Activated CD8-positive, alpha-beta T cell treated with anti-CD3 and anti-CD28 coated beads for 36 hours (primary cell): ENCODE measurements around the gene PNPLA1. TPM values are rescaled to one million over a fixed set of nuclear protein-coding genes. Genes with fewer than 3 reads are reported as not detected.

Source experiments
- ATAC-seq: fragments of 200-7000 bp; cut with Tn5 transposase; one replicate; pipeline ENCODE4 v1.10.0; 2021; ENCODE audit warnings: mild to moderate bottlenecking, moderate library complexity
- CTCF ChIA-PET: fragments of 350-600 bp; sonication (Branson Sonifier 250); formaldehyde crosslinking; loops from one replicate; lab custom pipeline; 2021; ENCODE audit warnings: antibody characterized with exemption; lab: Charles Lee
- POLR2A ChIA-PET: fragments of 350-600 bp; sonication (Branson Sonifier 250); formaldehyde crosslinking; loops from one replicate; lab custom pipeline; 2021; ENCODE audit warnings: antibody characterized with exemption; lab: Charles Lee
- DNase-seq: peaks from one replicate; pipeline ENCODE4 v3.0.0-alpha.2; 2020
- H3K27ac Mint-ChIP-seq: one replicate; pipeline ENCODE4 v1.8.0; 2021; ENCODE audit warnings: mild to moderate bottlenecking, mixed read lengths
- H3K27me3 Mint-ChIP-seq: one replicate; pipeline ENCODE4 v1.8.0; 2021; ENCODE audit warnings: mixed read lengths
- H3K36me3 Mint-ChIP-seq: one replicate; pipeline ENCODE4 v1.8.0; 2021; ENCODE audit warnings: low read depth, mixed read lengths
- H3K4me1 Mint-ChIP-seq: one replicate; pipeline ENCODE4 v1.8.0; 2021; ENCODE audit warnings: low read depth, mixed read lengths
- H3K4me3 Mint-ChIP-seq: one replicate; pipeline ENCODE4 v1.8.0; 2021; ENCODE audit warnings: mild to moderate bottlenecking, moderate library complexity, mixed read lengths
- H3K9me3 Mint-ChIP-seq: one replicate; pipeline ENCODE4 v1.8.0; 2021; ENCODE audit warnings: mixed read lengths
- CTCF ChIP-seq: fragments of 200-600 bp; IDR thresholded peaks from one replicate; pipeline ENCODE4 v1.8.0; 2022; ENCODE audit warnings: antibody characterized with exemption, mild to moderate bottlenecking
- intact Hi-C: fragments of 100-400 bp; cut with micrococcal nuclease; formaldehyde crosslinking; loops from one replicate; pipeline ENCODE4 v1.10.0; 2022
- total RNA-seq, 2 experiments: library from RNA; stranded (reverse); gene quantifications; one replicate each; pipeline ENCODE4 v1.2.3, GENCODE V29; 2021

Gene PNPLA1
- total RNA-seq, 2 experiments from 2014 or later, result not detected

GRCh38 chr6:36319821-36320220 is 50.0 kb downstream of the PNPLA1 start:
- Mint-ChIP-seq H3K4me3 (no peak overlapping the region), H3K27me3 (no peaks in the 10 kb centered on the region), H3K27ac (no peak overlapping the region), H3K4me1 (no peaks in the 10 kb centered on the region), H3K9me3 (no peaks in the 10 kb centered on the region), H3K36me3 (no peaks in the 10 kb centered on the region)
- ATAC-seq, result no peak
- TF ChIP-seq CTCF, result no peak
- ChIA-PET POLR2A (no interaction called here), CTCF (interaction anchor here (0.7 to 9.3 kb wide), 4 partner anchors 16 to 463 kb away, joined by 3 to 60 read pairs (median 6); no protein-coding TSS in a partner anchor)
- intact Hi-C loops, result no loop called here
- no peak for DNase-seq

GRCh38 chr6:36320475-36320874 is 50.6 kb downstream of the PNPLA1 start:
- no peak overlapping the region for H3K4me3 Mint-ChIP-seq
- no peaks in the 10 kb centered on the region for H3K9me3 Mint-ChIP-seq
- H3K27me3 Mint-ChIP-seq, result no peaks in the 10 kb centered on the region
- H3K4me1 Mint-ChIP-seq, result no peaks in the 10 kb centered on the region
- ATAC-seq, result no peak
- no peak for TF ChIP-seq CTCF
- no peak overlapping the region for H3K27ac Mint-ChIP-seq
- DNase-seq, result no peak
- intact Hi-C loops, result no loop called here
- CTCF ChIA-PET, result interaction anchor here (2.0 to 9.3 kb wide), 2 partner anchors 16 to 21 kb away, joined by 9 to 60 read pairs; no protein-coding TSS in a partner anchor
- no peaks in the 10 kb centered on the region for H3K36me3 Mint-ChIP-seq
- POLR2A ChIA-PET, result interaction anchor here (0.6 to 0.7 kb wide), 2 partner anchors 43 to 66 kb away, joined by 3 read pairs; no protein-coding TSS in a partner anchor

DNA sequence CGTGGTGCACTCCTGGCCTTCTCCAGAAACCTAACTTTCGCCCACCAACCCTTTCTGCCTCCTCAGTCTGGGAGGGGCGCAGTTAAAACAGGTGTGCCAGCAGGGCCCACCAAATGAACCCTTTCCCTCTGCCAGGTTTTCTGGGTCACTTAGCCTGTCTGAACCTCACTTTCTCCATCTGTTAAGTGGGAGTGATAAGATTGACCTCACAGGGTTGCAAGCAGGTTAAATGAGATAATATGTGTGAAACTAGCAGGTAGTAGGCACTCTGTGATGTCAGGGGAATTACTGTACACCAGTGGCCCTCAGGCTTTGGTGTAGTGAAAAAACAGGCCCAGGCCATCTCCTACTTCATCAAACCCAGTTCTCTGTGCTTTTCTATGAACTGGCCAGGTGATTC is 52.7 kb downstream of the PNPLA1 start:
- H3K4me1 Mint-ChIP-seq, result no peaks in the 10 kb centered on the region
- H3K9me3 Mint-ChIP-seq, result no peaks in the 10 kb centered on the region
- no peak for ATAC-seq
- CTCF ChIA-PET, result interaction anchor here (1.3 to 9.3 kb wide), 3 partner anchors 18 to 71 kb away, joined by 3 to 60 read pairs (median 6); no protein-coding TSS in a partner anchor
- no peak overlapping the region for H3K4me3 Mint-ChIP-seq
- TF ChIP-seq CTCF, result no peak
- no peaks in the 10 kb centered on the region for H3K36me3 Mint-ChIP-seq
- POLR2A ChIA-PET, result no interaction called here
- H3K27ac Mint-ChIP-seq, result no peak overlapping the region
- DNase-seq, result no peak
- H3K27me3 Mint-ChIP-seq, result no peaks in the 10 kb centered on the region
- intact Hi-C loops, result no loop called here

DNA sequence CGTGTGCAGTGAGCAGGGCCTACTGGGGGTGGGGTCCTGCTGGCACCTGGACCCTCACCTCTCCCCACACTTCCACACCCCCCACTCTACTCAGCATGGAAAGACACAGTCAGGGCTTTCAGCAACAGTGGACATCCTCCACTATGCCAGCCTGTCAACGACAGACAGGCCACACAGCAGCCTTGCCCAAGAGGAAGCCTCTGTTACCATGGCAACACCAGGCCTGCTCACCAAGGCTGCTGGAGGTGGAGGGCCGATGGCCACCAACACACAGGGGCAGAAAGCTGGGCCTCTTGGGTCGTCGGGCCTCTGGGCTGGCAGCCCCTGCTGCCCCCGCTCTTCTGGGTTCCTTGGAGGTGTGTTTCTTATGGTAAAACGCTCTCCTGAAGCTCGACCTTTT is 53.2 kb downstream of the PNPLA1 start:
- DNase-seq (no peak), ATAC-seq (no peak)
- CTCF ChIA-PET, result interaction anchor here (3.8 to 9.3 kb wide), 2 partner anchors 17 to 19 kb away, joined by 20 to 60 read pairs; no protein-coding TSS in a partner anchor
- no peaks in the 10 kb centered on the region for H3K9me3 Mint-ChIP-seq
- no peaks in the 10 kb centered on the region for H3K27me3 Mint-ChIP-seq
- TF ChIP-seq CTCF, result no peak
- intact Hi-C loops, result no loop called here
- no peaks in the 10 kb centered on the region for H3K4me1 Mint-ChIP-seq
- POLR2A ChIA-PET, result no interaction called here
- no peaks in the 10 kb centered on the region for H3K36me3 Mint-ChIP-seq
- no peak overlapping the region for H3K27ac Mint-ChIP-seq
- H3K4me3 Mint-ChIP-seq, result no peak overlapping the region

DNA sequence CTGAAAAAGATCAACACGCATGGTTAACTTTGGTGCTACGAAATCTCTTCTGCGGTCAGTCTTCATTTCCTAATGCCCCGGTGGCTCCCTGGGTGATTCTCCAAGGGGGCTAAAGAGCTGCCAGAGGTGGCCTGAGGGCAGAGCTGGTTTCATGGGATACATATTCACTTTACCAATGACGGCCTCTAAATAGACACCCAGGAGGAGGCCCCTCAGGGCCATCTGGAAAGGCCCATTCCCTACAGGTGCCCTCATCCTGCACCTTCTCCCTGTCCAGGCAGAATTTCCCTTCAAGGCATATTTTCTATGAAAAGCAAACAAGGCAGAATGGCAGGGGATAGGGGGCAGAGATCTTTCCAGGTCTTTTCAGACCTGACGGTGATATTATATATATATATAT is 54.3 kb downstream of the PNPLA1 start:
- Mint-ChIP-seq H3K27ac (no peak overlapping the region), H3K4me3 (no peak overlapping the region), H3K36me3 (no peaks in the 10 kb centered on the region), H3K4me1 (no peaks in the 10 kb centered on the region), H3K9me3 (no peaks in the 10 kb centered on the region), H3K27me3 (no peaks in the 10 kb centered on the region)
- POLR2A ChIA-PET, result no interaction called here
- no peak for TF ChIP-seq CTCF
- ATAC-seq, result no peak
- CTCF ChIA-PET, result interaction anchor here (1.0 to 3.8 kb wide), 2 partner anchors 16 to 22 kb away, joined by 4 to 20 read pairs; no protein-coding TSS in a partner anchor
- intact Hi-C loops, result no loop called here
- DNase-seq, result no peak
